ENCODE data around the gene CD27.

GRCh38 chr12:6426882-6427671 is 17.7 kb upstream of the CD27 start:
- TF ChIP-seq CTCF (IDR thresholded peaks at IDR 0.05), result no peak
- no peak for TF ChIP-seq ZFX (IDR thresholded peaks at IDR 0.05; ENCODE audit: borderline replicate concordance)

Measured in 22Rv1 (cell line).